HepG2 (cell line): Measurements from ENCODE around the gene RPL3. TPM values are rescaled to one million over a fixed set of nuclear protein-coding genes. Genes with fewer than 3 reads are reported as not detected.

Source experiments
- ATAD3A ChIP-seq: sonication (generic); formaldehyde crosslinking; IDR thresholded peaks from 2 replicates; pipeline ENCODE4 v1.4.0; 2020; ENCODE audit warnings: missing genetic modification reagents
- ATF1 ChIP-seq: IDR thresholded peaks from 2 replicates; pipeline ENCODE4 v1.6.1; 2016; ENCODE audit warnings: mild to moderate bottlenecking, control low read depth
- ETV6 ChIP-seq: sonication (generic); formaldehyde crosslinking; conservative IDR thresholded peaks from 2 replicates; pipeline ENCODE4 v1.4.0; 2020; ENCODE audit warnings: missing genetic modification reagents
- POGZ ChIP-seq: sonication (generic); formaldehyde crosslinking; IDR thresholded peaks from 2 replicates; pipeline ENCODE4 v1.4.0; 2020; ENCODE audit warnings: mild to moderate bottlenecking, missing genetic modification reagents
- PRMT3 ChIP-seq: sonication (generic); formaldehyde crosslinking; IDR thresholded peaks from 2 replicates; pipeline ENCODE4 v1.8.1; 2022; ENCODE audit warnings: low read depth, mild to moderate bottlenecking, moderate library complexity, missing genetic modification reagents, borderline replicate concordance
- SP2 ChIP-seq: sonication (generic); formaldehyde crosslinking; IDR thresholded peaks from 2 replicates; pipeline ENCODE4 v1.5.1; 2020; ENCODE audit warnings: mild to moderate bottlenecking, missing genetic modification reagents
- TP53 ChIP-seq: sonication (generic); formaldehyde crosslinking; conservative IDR thresholded peaks from 2 replicates; pipeline ENCODE4 v1.4.0; 2020; ENCODE audit warnings: missing genetic modification reagents
- ZMYM4 ChIP-seq: sonication (generic); formaldehyde crosslinking; IDR thresholded peaks from 2 replicates; pipeline ENCODE4 v1.8.1; 2023; ENCODE audit warnings: mild to moderate bottlenecking, missing genetic modification reagents
- ZNF160 ChIP-seq: sonication (generic); formaldehyde crosslinking; IDR thresholded peaks from 2 replicates; pipeline ENCODE4 v1.8.0; 2022; ENCODE audit warnings: mild to moderate bottlenecking, inconsistent platforms, missing genetic modification reagents
- polyA plus RNA-seq, 8 experiments: library from polyadenylated mRNA; depleted of rRNA in 3 of 8; stranded (reverse) in 7 of 8; unstranded in 1 of 8; fragments of >200 nt; fragmentation: Illumina TruSeq in 4 of 8; extraction: Trizol in 4 of 8; gene quantifications; 2 replicates each; pipeline versions ENCODE4 v1.2.1 to v1.2.3, GENCODE V29; 2011 to 2016; ENCODE audit warnings: low read depth in 4 of 8, missing spikeins in 1 of 8, mixed read lengths in 1 of 8; ENCODE audit not compliant: insufficient read depth in 1 of 8
- total RNA-seq, 5 experiments: library from RNA; depleted of rRNA; stranded (reverse); fragments of >200 nt; fragmentation: Illumina TruSeq; extraction: Trizol; gene quantifications; 2 replicates each; pipeline ENCODE4 v1.2.3, GENCODE V29; 2016; ENCODE audit warnings: low read depth in 1 of 5
- TF ChIP-seq, protein P1 (sequence below): sonication (generic); formaldehyde crosslinking; conservative IDR thresholded peaks from 2 replicates; pipeline ENCODE4 v1.4.0; 2020; ENCODE audit warnings: mild to moderate bottlenecking, missing genetic modification reagents, moderate library complexity
- TF ChIP-seq, protein P2 (sequence below): IDR thresholded peaks from 2 replicates; pipeline ENCODE4 v1.6.1; 2016; ENCODE audit warnings: low read depth

RPL3 gene
- total and polyA plus RNA-seq, 2 of the 13 experiments (the other 11 are each of a cell fraction or from before 2014, with no cell fraction given) = 1,051 to 3,279 TPM

DNA sequence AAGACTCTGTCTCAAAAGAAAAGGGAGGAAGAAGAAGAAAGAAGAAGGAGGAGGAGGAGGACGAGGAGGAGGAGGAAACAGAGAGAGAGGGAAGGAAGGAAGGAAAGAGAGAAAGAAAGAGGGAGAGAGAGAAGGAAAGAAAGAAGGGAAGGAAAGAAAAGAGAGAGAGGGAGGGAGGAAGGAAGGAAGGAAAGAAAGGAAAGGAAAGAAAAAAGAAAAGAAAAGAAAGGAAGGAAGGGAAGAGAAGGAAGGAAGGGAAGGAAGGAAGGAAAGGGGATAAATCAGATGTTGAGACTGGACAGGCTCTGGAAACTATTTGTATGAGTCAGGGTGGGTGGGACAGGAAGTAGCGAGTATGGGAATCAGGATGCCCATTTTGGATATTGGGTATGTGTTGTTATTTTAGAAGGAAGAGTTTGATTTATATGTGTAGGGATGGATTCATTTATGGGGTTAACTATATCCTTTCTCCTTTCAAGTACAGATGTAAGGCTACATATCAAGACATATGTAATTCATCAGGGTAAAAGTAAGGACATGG, 6.0 kb upstream of the RPL3 start (continued):
- TF ChIP-seq, protein P1, sequence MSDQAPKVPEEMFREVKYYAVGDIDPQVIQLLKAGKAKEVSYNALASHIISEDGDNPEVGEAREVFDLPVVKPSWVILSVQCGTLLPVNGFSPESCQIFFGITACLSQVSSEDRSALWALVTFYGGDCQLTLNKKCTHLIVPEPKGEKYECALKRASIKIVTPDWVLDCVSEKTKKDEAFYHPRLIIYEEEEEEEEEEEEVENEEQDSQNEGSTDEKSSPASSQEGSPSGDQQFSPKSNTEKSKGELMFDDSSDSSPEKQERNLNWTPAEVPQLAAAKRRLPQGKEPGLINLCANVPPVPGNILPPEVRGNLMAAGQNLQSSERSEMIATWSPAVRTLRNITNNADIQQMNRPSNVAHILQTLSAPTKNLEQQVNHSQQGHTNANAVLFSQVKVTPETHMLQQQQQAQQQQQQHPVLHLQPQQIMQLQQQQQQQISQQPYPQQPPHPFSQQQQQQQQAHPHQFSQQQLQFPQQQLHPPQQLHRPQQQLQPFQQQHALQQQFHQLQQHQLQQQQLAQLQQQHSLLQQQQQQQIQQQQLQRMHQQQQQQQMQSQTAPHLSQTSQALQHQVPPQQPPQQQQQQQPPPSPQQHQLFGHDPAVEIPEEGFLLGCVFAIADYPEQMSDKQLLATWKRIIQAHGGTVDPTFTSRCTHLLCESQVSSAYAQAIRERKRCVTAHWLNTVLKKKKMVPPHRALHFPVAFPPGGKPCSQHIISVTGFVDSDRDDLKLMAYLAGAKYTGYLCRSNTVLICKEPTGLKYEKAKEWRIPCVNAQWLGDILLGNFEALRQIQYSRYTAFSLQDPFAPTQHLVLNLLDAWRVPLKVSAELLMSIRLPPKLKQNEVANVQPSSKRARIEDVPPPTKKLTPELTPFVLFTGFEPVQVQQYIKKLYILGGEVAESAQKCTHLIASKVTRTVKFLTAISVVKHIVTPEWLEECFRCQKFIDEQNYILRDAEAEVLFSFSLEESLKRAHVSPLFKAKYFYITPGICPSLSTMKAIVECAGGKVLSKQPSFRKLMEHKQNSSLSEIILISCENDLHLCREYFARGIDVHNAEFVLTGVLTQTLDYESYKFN (CRISPR knock-in tag) = no peak
- TF ChIP-seq ZMYM4 (CRISPR knock-in tag) (no peak), ATF1 (CRISPR knock-in tag) (no peak), PRMT3 (CRISPR knock-in tag) (no peak), ZNF160 (no peak), POGZ (no peak), SP2 (CRISPR knock-in tag) (no peak), ATAD3A (CRISPR knock-in tag) (no peak), ETV6 (no peak), TP53 (CRISPR knock-in tag) (no peak)
- TF ChIP-seq, protein P2, sequence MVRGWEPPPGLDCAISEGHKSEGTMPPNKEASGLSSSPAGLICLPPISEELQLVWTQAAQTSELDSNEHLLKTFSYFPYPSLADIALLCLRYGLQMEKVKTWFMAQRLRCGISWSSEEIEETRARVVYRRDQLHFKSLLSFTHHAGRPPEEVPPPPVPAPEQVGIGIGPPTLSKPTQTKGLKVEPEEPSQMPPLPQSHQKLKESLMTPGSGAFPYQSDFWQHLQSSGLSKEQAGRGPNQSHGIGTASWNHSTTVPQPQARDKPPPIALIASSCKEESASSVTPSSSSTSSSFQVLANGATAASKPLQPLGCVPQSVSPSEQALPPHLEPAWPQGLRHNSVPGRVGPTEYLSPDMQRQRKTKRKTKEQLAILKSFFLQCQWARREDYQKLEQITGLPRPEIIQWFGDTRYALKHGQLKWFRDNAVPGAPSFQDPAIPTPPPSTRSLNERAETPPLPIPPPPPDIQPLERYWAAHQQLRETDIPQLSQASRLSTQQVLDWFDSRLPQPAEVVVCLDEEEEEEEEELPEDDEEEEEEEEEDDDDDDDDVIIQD (CRISPR knock-in tag) = no peak
